Fibroblast of the aortic adventitia (primary cell): ENCODE results near the gene RHPN2. TPM values are rescaled to one million over a fixed set of nuclear protein-coding genes. Genes with fewer than 3 reads are reported as not detected.
A peak's percentile ranks its signal among the peaks of the same experiment; 100 is the strongest.

ENCODE experiments used
- DNase-seq: peaks from one replicate; pipeline ENCODE4 v3.0.0-alpha.2; 2010; ENCODE audit warnings: low read depth
- H3K4me3 ChIP-seq: 2 replicates; pipeline ENCODE4 v1.5.1; 2011; ENCODE audit warnings: low read depth, mild to moderate bottlenecking, control low read depth, low read length, moderate library complexity
- total RNA-seq: library from RNA; depleted of rRNA; stranded (reverse); fragments of >200 nt; gene quantifications from 2 replicates; pipeline ENCODE4 v1.2.3, GENCODE V29; 2012; ENCODE audit warnings: low replicate concordance
- TF ChIP-seq, protein P1 (sequence below): IDR thresholded peaks from 2 replicates; pipeline ENCODE4 v1.5.1; 2011; ENCODE audit warnings: mild to moderate bottlenecking, low read length, control low read depth, inconsistent platforms; ENCODE audit not compliant: insufficient read depth

RHPN2 gene
- 0.90 and 2.3 TPM in 2 replicates for total RNA-seq

GRCh38 chr19:33064792-33065550 is at the start of gene RHPN2:
Gene RHPN2, minus strand, starts transcription at chr19:33064888. Its CDS starts 36 bp downstream, at chr19:33064852.
- TF ChIP-seq, protein P1, sequence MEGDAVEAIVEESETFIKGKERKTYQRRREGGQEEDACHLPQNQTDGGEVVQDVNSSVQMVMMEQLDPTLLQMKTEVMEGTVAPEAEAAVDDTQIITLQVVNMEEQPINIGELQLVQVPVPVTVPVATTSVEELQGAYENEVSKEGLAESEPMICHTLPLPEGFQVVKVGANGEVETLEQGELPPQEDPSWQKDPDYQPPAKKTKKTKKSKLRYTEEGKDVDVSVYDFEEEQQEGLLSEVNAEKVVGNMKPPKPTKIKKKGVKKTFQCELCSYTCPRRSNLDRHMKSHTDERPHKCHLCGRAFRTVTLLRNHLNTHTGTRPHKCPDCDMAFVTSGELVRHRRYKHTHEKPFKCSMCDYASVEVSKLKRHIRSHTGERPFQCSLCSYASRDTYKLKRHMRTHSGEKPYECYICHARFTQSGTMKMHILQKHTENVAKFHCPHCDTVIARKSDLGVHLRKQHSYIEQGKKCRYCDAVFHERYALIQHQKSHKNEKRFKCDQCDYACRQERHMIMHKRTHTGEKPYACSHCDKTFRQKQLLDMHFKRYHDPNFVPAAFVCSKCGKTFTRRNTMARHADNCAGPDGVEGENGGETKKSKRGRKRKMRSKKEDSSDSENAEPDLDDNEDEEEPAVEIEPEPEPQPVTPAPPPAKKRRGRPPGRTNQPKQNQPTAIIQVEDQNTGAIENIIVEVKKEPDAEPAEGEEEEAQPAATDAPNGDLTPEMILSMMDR: no peak
- peak within 1 kb of the TSS; percentile 73 for H3K4me3 ChIP-seq
- peak; percentile 67 for DNase-seq

DNA sequence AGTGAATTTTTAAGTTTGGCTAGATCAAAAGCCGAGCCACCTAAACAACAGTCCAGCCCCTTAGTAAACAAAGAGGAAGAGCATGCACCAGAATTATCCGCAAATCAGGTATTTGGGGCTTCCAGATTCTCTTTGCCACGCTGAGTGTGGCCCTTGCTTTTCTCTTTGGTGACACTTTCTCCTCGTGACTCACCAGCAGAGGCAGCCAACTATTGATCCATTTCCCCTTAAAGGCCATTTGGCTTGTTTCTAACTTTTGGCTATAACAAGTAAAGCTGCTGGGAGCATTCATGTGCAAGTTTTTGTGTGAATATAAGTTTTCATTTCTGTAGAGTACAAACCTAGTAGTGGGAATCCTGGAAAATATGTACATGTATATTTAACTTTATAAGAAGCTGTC is 49.6 kb upstream of the RHPN2 start:
- DNase-seq: no peak
- H3K4me3 ChIP-seq: no peak overlapping the region
- TF ChIP-seq, protein P1: no peak

DNA sequence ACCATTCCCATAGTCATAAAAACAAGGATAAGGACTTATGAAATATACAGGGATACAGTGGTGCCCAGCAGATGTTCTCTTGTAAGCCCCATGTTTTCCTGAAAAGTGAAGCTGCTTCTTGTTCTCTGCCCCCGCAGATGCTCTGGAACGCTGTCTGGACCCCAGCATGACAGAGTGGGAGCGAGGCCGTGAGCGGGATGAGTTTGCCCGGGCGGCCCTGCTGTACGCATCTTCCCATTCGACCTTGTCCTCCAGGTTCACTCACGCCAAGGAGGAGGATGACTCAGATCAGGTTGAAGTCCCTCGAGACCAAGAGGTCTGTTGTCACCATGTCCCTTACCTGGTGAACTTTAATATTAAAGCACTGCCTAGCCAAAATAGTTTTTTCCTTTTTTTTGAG is 46.9 kb upstream of the RHPN2 start:
- H3K4me3 ChIP-seq: no peak overlapping the region
- TF ChIP-seq, protein P1: no peak
- no peak for DNase-seq

DNA sequence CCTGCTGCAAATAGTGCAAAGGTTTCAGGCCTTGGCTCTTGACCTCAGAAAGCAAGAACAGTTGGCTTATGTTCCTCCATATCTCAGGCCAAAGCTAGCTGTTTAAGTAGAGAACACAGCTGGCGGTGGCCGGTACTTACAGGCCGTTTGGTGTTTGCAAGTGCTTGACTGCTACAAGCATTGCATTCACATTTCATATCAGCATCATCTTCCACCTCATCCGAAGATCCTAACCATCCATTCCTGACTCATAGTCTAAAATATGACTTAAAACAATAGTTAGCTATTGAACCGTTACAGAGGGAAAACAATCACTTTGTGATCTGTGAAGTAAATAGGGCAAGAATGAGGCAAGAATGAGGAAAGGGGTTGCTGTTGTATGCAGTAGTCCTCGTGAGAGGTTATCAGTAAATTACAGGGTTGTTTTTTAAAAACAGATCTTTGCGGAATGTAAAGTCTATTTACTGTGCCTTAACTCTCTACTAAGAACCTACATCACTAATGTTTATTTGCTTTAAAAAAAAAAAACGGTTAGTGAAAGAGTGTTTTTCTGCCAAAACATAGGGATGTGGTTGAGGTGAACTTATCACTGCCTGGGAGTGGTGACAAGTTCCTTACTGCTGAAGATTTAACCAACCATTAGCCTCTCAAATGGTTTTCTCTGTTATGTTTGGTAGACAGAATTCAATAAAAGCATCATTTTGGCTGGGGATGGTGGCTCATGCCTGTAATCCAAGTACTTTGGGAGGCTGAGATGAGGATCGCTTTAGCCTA is 45.6 kb upstream of the RHPN2 start:
- TF ChIP-seq, protein P1: no peak
- peak; percentile 91 for DNase-seq
- H3K4me3 ChIP-seq: no peak overlapping the region

- DNase-seq: no peak
- TF ChIP-seq, protein P1: no peak
- no peak overlapping the region for H3K4me3 ChIP-seq
Measured at GRCh38 chr19:33108161-33108560, 43.5 kb upstream of the RHPN2 start.

- no peak overlapping the region for H3K4me3 ChIP-seq
- TF ChIP-seq, protein P1: no peak
- DNase-seq: no peak
Measured at GRCh38 chr19:33102893-33103292, 38.2 kb upstream of the RHPN2 start.
